HFFc6 (cell line): ENCODE results near the gene PPOX. TPM values are rescaled to one million over a fixed set of nuclear protein-coding genes. Genes with fewer than 3 reads are reported as not detected.

ENCODE experiments used
- DNase-seq: peaks from one replicate; pipeline ENCODE4 v3.0.0-alpha.2; 2018
- H3K27ac Mint-ChIP-seq: 2 replicates; pipeline ENCODE4 v1.8.0; 2020; ENCODE audit warnings: mild to moderate bottlenecking, mixed read lengths
- H3K27me3 Mint-ChIP-seq: 2 replicates; pipeline ENCODE4 v1.8.0; 2021; ENCODE audit warnings: mild to moderate bottlenecking, moderate library complexity, mixed read lengths; ENCODE audit not compliant: insufficient read depth
- H3K36me3 Mint-ChIP-seq: 2 replicates; pipeline ENCODE4 v1.8.0; 2021; ENCODE audit warnings: low read depth, mixed read lengths
- H3K4me1 Mint-ChIP-seq: 2 replicates; pipeline ENCODE4 v1.8.0; 2020; ENCODE audit warnings: low read depth, mixed read lengths
- H3K4me3 Mint-ChIP-seq: 2 replicates; pipeline ENCODE4 v1.8.0; 2020; ENCODE audit warnings: mild to moderate bottlenecking, moderate library complexity, mixed read lengths
- H3K9me3 Mint-ChIP-seq: 2 replicates; pipeline ENCODE4 v1.8.0; 2020; ENCODE audit warnings: mild to moderate bottlenecking, mixed read lengths
- CTCF ChIP-seq: fragments of 200-600 bp; sonication (generic); IDR thresholded peaks from 2 replicates; pipeline ENCODE4 v1.5.0; 2021; ENCODE audit warnings: antibody characterized with exemption, mild to moderate bottlenecking
- long read RNA-seq: library from polyadenylated mRNA; unstranded; transcript quantifications from one replicate; pipeline ENCODE4 v2.0.0, GENCODE V29; 2019
- total RNA-seq, 6 experiments: library from RNA; stranded (reverse); fragmentation: NEBNext Ultra II Directional; extraction: Animal tissue kit (Norgen Biotek cat#: 25700); gene quantifications; 2 replicates in 1 of 6; 3 replicates in 5 of 6; pipeline ENCODE4 v1.2.3, GENCODE V29; 2021

The PPOX gene
- 10 to 100 TPM; 11.8 to 15.2 (median 13.5) TPM for total RNA-seq
- long read RNA-seq, transcript PPOX-202 (13 exons, 1,740 nt) = major isoform, 6 of 21 reads
- long read RNA-seq, partial matches to known transcripts = 3 of 21 reads
- long read RNA-seq, other reads (novel, unspliced or antisense) = 12 of 21 reads

- peaks cover 2% of the 10 kb centered on the region for H3K36me3 Mint-ChIP-seq
- TF ChIP-seq CTCF = peak; percentile 74
- no peaks in the 10 kb centered on the region for H3K9me3 Mint-ChIP-seq
- no peaks in the 10 kb centered on the region; the same call in none of the 2 replicates for H3K27me3 Mint-ChIP-seq
- peak within 1 kb of the TSS; percentile 94 for H3K4me3 Mint-ChIP-seq
- H3K4me1 Mint-ChIP-seq = peaks cover 30% of the 10 kb centered on the region
- H3K27ac Mint-ChIP-seq = peak within 1 kb of the TSS; percentile 100
- DNase-seq = peak; percentile 99
These were observed at the start of gene PPOX for GRCh38 chr1:161165742-161166668. Gene PPOX, plus strand, starts transcription at chr1:161166426. Its CDS starts 422 bp downstream, at chr1:161166848.

- Mint-ChIP-seq H3K4me3 (peak within 1 kb of the TSS; percentile 97), H3K27ac (peak within 1 kb of the TSS; percentile 98), H3K27me3 (no peaks in the 10 kb centered on the region; the same call in none of the 2 replicates), H3K9me3 (no peaks in the 10 kb centered on the region), H3K36me3 (peaks cover 13% of the 10 kb centered on the region; the same call in 1 of the 2 replicates), H3K4me1 (peaks cover 63% of the 10 kb centered on the region)
- DNase-seq = peak; percentile 74
- no peak for TF ChIP-seq CTCF
These were observed 48.3 kb upstream of the PPOX start, which contains the start of the genes NIT1 and PFDN2 for GRCh38 chr1:161117759-161118581. Gene NIT1, plus strand, starts transcription at chr1:161118105. Its CDS starts 72 bp downstream, at chr1:161118177. Gene PFDN2, minus strand, starts transcription at chr1:161118037. Its CDS starts 11 bp downstream, at chr1:161118026.

GRCh38 chr1:161119092-161119903 is 46.9 kb upstream of the PPOX start:
- TF ChIP-seq CTCF = peak; percentile 64
- peaks cover 18% of the 10 kb centered on the region; the same call in 1 of the 2 replicates for H3K36me3 Mint-ChIP-seq
- peak overlapping the region; percentile 98 for H3K27ac Mint-ChIP-seq
- H3K4me3 Mint-ChIP-seq = peak overlapping the region; percentile 97
- peaks cover 51% of the 10 kb centered on the region for H3K4me1 Mint-ChIP-seq
- no peaks in the 10 kb centered on the region for H3K9me3 Mint-ChIP-seq
- H3K27me3 Mint-ChIP-seq = no peaks in the 10 kb centered on the region; the same call in 1 of the 2 replicates
- peak; percentile 73 for DNase-seq

GRCh38 chr1:161121042-161121650 is 45.1 kb upstream of the PPOX start:
- no peak overlapping the region for H3K4me3 Mint-ChIP-seq
- peak overlapping the region; percentile 30; the same call in 1 of the 2 replicates for H3K27ac Mint-ChIP-seq
- no peak for TF ChIP-seq CTCF
- peaks cover 39% of the 10 kb centered on the region for H3K4me1 Mint-ChIP-seq
- no peaks in the 10 kb centered on the region for H3K9me3 Mint-ChIP-seq
- no peaks in the 10 kb centered on the region; the same call in 1 of the 2 replicates for H3K27me3 Mint-ChIP-seq
- DNase-seq = no peak
- H3K36me3 Mint-ChIP-seq = peaks cover 25% of the 10 kb centered on the region
